NCI-H2081 (cell line): Measurements from ENCODE around the gene NRGN.

Experiments
- DNase-seq, 2 experiments: peaks; one replicate each; lab custom pipeline; 2025; lab: John Stamatoyannopoulos, UW

NRGN gene

DNA sequence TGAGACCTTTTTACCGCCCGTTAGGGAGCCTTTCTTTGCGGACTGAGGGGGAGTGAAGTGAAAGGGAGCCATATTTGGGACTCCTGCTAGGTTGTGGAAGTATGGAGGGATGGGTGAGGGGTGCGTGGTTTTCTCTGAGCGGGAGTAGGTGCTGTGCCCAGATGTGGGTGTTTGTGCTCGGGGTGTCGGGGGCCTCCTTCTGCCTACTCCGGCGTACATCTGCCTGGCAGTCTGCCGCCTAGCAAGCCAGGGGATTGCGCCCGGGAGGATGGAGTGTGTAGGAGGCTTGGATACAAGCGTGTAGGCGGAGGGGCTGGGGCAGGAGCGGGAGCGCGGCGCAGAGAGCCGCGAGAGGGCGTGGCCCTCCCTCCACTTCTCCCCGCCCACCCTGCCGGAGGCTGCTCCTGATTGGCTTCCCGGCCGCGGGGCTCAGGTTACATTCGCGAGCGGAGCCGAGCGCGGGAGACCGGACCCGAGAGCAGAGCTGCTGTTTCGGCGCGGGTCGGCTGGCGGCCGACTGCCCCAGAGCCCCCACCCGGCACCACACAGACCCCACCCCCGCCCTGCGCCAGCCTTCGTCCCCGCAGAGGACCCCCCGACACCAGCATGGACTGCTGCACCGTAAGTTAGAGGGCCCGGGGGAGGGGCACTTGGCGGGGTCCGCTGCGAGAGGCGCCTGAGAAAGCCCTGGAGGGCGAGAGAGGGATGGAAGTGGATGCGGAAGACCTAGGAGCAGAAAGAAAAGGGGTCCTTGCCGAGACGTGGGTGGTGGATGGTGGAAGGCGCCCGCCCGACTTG, at the start of gene NRGN:
Gene NRGN (plus strand): TSS at position 464 of the 798 bp plus-strand sequence. CDS start 143 bp downstream, at position 607.
- peak; percentile 90 to 91 for DNase-seq

GRCh38 chr11:124693142-124693541, 46.6 kb upstream of the NRGN start:
- no peak for DNase-seq

DNA sequence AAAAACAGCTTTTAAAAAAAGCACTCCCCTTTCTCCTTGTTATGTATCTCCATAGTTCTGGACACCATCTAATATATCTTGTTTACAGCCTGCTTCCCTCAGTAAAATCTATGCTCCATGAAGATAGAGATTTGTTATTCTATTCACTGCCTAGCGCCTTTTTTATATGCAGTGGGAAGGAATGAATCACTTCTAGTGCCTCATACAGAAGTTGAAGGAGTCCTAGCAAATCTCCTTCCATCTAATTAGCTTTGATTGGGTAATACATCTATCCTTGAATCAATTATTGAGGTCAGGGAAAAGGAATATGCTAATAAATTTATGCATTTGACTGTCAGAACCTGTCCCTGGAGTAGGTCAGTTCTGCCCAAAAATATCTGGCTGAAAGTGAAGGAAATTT, 40.2 kb upstream of the NRGN start:
- DNase-seq, result no peak

GRCh38 chr11:124700028-124700427, 39.7 kb upstream of the NRGN start:
- no peak for DNase-seq

DNA sequence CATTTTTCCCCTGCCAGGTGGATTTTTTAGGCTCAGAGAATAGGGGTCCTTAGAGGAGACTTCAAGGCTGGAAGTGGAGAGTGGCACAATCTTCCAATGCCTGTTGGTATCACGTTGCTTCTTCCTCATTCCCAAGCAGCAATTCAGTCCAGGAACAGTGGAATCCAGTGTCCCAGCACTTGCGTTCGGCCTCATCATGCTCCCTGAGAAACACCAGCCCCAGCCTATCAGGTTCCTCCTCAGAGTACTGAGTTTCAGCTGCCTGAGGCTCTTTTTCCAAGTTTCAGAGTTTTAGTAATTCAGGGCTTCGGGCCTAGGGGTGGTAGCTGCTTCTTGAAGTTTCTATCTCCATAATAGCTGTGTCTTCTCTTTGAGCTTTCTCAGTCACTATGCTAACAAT, 31.9 kb upstream of the NRGN start:
- no peak for DNase-seq

GRCh38 chr11:124712392-124712791, 27.4 kb upstream of the NRGN start:
- no peak for DNase-seq

DNA sequence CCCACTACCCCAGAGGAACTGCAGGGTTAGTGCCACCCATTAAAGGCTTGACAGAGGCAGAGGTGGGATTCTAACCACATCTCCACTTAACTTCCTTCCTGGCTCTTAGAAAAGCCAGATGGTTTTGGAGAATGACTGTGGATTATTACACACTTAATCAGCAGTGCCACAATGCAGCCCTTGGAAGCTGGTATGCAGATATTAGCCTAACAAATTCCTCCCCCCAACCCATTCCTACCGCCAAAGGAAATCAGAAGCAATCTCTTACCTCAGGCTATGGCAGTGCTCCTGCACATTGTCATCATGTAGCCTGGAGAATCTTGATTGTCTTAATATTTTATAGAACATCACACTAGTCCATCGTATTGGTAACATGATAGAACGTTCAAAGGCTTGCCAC, 23.2 kb upstream of the NRGN start:
- DNase-seq, result no peak

- no peak for DNase-seq
Observed at GRCh38 chr11:124717421-124717785, 22.3 kb upstream of the NRGN start.

- peak; percentile 27 to 51 for DNase-seq
Observed at GRCh38 chr11:124717786-124718651, 21.7 kb upstream of the NRGN start.

DNA sequence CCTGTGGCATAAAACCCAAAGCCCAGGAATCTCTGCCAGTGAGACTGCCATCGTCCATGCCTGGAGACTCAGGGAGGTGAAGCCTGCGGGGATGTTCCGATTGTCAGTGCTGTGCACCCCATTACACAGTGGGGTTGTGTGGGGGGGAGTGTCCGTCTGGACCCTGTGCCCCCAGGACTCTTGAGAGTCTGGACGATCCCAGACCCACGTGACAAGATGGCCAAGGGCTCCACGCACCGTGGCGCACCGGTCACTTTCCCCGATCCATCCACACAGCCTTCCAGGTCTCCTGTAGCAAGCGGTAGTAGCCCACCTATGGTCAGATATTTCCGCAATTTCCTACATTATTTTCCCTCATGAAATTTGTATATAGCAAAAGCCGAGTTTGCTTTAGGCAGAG, 20.9 kb upstream of the NRGN start:
- DNase-seq, result no peak

GRCh38 chr11:124719534-124719933, 20.2 kb upstream of the NRGN start:
- no peak for DNase-seq

DNA sequence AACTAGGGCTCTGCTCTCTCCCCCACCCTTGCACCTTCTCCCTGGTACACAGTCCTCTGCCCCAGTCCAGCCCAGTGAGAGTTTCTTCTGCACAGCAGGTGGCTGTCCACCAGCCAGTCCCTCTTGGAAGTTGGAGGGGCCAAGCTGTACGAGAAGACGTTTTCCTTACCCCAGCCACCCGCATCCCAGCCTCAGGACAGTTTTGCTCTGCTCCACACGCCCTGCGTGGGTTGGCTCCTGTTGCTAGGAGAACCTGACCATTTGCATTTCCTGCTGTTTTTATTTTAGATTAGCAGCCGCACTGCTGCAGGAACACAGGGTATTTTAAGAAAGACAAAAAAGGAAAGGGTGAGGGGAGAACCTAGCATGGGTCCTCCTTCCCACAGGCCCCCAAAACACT, 17.6 kb upstream of the NRGN start:
- no peak for DNase-seq

- DNase-seq, result no peak
Observed at GRCh38 chr11:124724979-124725718, 14.6 kb upstream of the NRGN start.

DNA sequence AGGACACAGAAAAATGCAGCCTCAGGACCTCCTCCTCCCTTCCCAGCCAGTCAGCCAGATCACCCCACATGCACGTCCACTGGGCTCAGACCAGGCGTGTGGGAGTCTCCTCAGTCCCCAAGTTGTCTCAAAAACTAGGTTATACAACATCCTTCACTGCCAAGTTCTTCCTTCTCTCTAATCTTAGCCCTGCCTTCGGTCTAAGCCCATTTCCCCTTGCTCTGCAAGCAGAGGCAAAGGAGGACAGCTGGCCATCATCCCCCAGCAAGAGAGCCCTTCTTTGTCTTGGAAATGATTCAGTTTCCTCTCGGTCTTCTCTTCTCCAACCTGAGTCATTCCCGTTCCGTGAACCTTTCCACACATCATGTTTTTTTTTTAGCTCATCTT, 14.0 kb upstream of the NRGN start:
- no peak for DNase-seq

DNA sequence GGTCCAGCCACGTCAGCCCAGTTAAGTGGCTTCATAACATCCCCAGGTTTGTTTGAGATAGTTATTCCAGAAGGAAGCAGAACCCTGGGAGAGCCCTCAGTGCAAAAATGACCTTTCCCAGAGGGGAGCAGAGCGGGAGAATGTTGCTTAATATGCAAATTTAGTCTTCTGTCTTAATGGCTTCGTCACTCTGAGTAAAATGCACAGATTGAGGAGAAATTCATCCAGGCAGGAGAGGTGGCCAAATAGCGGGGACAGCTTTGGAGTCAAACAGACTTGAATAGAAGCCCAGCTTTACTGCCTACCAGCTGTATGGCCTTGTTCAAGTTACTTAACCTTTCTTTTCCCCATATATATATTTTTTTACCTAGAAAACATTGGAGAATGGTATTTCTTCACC, 12.3 kb upstream of the NRGN start:
- no peak for DNase-seq

- DNase-seq, result no peak
Observed at GRCh38 chr11:124728134-124728533, 11.6 kb upstream of the NRGN start.

- no peak for DNase-seq
Observed at GRCh38 chr11:124729571-124729970, 10.2 kb upstream of the NRGN start.

GRCh38 chr11:124732230-124732629, 7.5 kb upstream of the NRGN start:
- no peak for DNase-seq

- DNase-seq, result no peak
Observed at GRCh38 chr11:124736736-124737135, 3.0 kb upstream of the NRGN start.

- no peak for DNase-seq
Observed at GRCh38 chr11:124737638-124738305, 2.0 kb upstream of the NRGN start.

DNA sequence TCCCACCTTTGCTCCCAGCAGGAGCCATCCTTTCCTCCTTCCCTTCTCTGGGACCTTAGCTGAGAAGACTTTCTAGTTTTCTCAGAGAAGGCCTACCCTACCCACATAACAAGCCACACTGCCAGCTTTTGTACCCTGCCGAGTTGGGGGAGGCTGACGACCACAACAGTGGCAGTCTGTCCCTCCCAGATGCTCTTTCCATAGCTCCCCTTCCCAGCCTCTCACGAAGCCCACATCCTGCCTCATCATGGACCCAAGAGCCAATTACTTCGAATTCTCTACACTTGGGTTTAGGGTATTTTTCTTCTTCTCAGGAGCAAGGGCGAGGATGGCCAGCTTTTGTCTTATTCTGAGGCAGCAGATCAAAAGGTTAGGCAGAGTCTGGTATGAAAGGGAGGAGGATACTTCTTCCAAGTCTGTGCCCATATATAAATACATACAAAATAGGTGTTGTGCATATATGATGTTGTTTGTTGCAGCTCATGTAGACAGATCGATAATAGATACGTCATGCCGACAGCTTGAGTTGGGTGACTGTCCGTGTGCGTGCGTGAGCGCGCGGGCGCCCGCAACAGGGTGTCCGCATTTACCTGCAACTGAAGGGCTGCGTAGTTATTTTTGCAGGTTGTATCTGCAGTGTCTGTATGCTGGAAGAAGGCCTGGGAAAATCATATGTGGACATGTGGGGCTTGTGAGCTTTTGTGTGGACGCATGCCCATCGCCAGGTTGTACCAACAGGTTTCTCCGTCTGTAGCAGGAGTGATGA, 846 bp upstream of the NRGN start:
- DNase-seq, result no peak
